Measurements from ENCODE around the gene RANBP9. TPM values are rescaled to one million over a fixed set of nuclear protein-coding genes. Genes with fewer than 3 reads are reported as not detected.
A peak's percentile ranks its signal among the peaks of the same experiment; 100 is the strongest.

The RANBP9 gene
- total and polyA plus RNA-seq, 2 of the 13 experiments (the other 11 are each of a cell fraction or from before 2014, with no cell fraction given) = 26.6 to 30.6 TPM

GRCh38 chr6:13604546-13605416 lies 106.9 kb downstream of the RANBP9 start (continued):
- TF ChIP-seq ZNF674 (CRISPR knock-in tag; IDR thresholded peaks at IDR 0.05; ENCODE audit: low read depth) (no peak), ZBTB49 (CRISPR knock-in tag; IDR thresholded peaks at IDR 0.05; ENCODE audit: borderline replicate concordance) (no peak), ARID5B (CRISPR knock-in tag; IDR thresholded peaks at IDR 0.05) (peak; percentile 99), ZNF34 (CRISPR knock-in tag; IDR thresholded peaks at IDR 0.05; ENCODE audit: borderline replicate concordance) (peak; percentile 91; the same call in 1 of the 2 replicates), MYPOP (CRISPR knock-in tag; IDR thresholded peaks at IDR 0.05) (peak; percentile 60; the same call in 1 of the 2 replicates), CBX1 (IDR thresholded peaks at IDR 0.05; ENCODE audit: low read depth) (no peak), BRF2 (CRISPR knock-in tag; IDR thresholded peaks at IDR 0.05) (peak; percentile 92; the same call in 1 of the 2 replicates), ZSCAN5A (CRISPR knock-in tag; IDR thresholded peaks at IDR 0.05; ENCODE audit: borderline replicate concordance) (peak; percentile 78; the same call in 1 of the 2 replicates), ZNF766 (CRISPR knock-in tag; IDR thresholded peaks at IDR 0.05; ENCODE audit: borderline replicate concordance) (peak; percentile 93), ATF7 (IDR thresholded peaks at IDR 0.05) (no peak), ATF7 (CRISPR knock-in tag; IDR thresholded peaks at IDR 0.05) (peak; percentile 43; the same call in 1 of the 2 replicates), ZNF326 (CRISPR knock-in tag; IDR thresholded peaks at IDR 0.05; ENCODE audit: borderline replicate concordance) (no peak), ZNF256 (CRISPR knock-in tag; conservative IDR thresholded peaks at IDR 0.05) (0 out of 2 replicates have a peak, but pooled peaks have one; percentile 75), NR2F6 (IDR thresholded peaks at IDR 0.05) (peak; percentile 99), NR2F6 (CRISPR knock-in tag; IDR thresholded peaks at IDR 0.05) (peak; percentile 99), NCOA1 (CRISPR knock-in tag; IDR thresholded peaks at IDR 0.05) (peak; percentile 93), DPF2 (CRISPR knock-in tag; IDR thresholded peaks at IDR 0.05; ENCODE audit: borderline replicate concordance, low read depth) (peak; percentile 89)
